HAP-1 (cell line): ENCODE data around the gene MORF4L1.

ENCODE experiments used
- DNase-seq, 2 experiments: peaks; one replicate each; pipeline ENCODE4 v3.0.0-alpha.2; 2016 to 2020; ENCODE audit warnings: low spot score in 2 of 2
- H3K27me3 ChIP-seq: fragments of 250-450 bp; sonication (Bioruptor Pico); 2 replicates; pipeline ENCODE4 v1.5.1; 2020; ENCODE audit warnings: low read depth, mild to moderate bottlenecking, moderate library complexity
- H3K36me3 ChIP-seq: fragments of 250-450 bp; sonication (Bioruptor Pico); replicated peaks from 2 replicates; pipeline ENCODE4 v1.5.1; 2020; ENCODE audit warnings: mild to moderate bottlenecking
- H3K4me1 ChIP-seq: fragments of 250-450 bp; sonication (Bioruptor Pico); 2 replicates; pipeline ENCODE4 v1.5.1; 2020; ENCODE audit warnings: mild to moderate bottlenecking
- H3K4me3 ChIP-seq: fragments of 250-450 bp; sonication (Bioruptor Pico); 2 replicates; pipeline ENCODE4 v1.5.1; 2020; ENCODE audit warnings: mild to moderate bottlenecking, moderate library complexity
- H3K9me3 ChIP-seq: fragments of 250-450 bp; sonication (Bioruptor Pico); 2 replicates; pipeline ENCODE4 v1.5.1; 2020; ENCODE audit warnings: mild to moderate bottlenecking, moderate library complexity
- in situ Hi-C: fragments of 300-500 bp; cut with MboI; formaldehyde crosslinking; loops from 3 replicates; pipeline ENCODE4 v1.14.3; 2020; ENCODE audit warnings: low sequenced_read_pairs, inconsistent platforms, mixed read lengths

Gene MORF4L1

DNA sequence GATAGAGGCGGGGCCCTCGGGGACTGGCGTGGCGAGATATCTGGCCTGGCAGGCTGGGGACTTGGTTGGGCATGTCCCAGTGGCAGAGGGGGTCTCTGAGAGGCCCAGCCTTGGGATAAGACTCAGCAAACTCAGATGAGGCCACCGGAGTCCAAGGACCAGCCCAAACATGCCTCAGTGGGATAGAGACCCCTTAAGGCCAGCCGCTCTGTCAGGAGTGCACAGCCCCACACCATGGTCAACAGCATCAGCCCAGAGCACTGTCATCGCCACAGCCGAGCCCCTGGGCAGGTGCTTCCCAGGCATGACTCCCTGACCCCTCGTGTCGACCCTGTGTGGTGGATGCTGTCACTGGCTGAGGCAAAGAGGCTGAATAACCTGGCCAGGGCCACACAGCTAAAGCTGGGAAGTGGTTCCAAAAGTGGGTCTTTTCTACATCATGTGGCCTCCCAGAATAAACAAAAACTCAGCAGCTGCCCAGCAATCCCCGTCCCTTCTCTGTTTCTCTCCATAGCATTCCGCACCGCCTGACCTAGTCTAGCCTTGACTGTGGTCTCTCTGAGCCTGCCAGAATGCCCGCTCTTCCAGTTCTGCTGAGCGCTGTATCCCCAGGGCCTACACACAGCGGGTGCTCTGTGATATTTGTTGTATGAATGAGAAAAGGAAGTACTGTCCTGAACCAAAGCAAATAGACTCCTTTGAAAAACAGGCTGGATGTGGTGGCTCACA, 57.0 kb downstream of the MORF4L1 start:
- H3K27me3 ChIP-seq, result no peaks in the 10 kb centered on the region
- in situ Hi-C loops, result no loop called here
- peaks cover 25% of the 10 kb centered on the region for H3K36me3 ChIP-seq
- no peaks in the 10 kb centered on the region for H3K9me3 ChIP-seq
- no peaks in the 10 kb centered on the region for H3K4me1 ChIP-seq
- no peak for DNase-seq
- H3K4me3 ChIP-seq, result no peak overlapping the region

DNA sequence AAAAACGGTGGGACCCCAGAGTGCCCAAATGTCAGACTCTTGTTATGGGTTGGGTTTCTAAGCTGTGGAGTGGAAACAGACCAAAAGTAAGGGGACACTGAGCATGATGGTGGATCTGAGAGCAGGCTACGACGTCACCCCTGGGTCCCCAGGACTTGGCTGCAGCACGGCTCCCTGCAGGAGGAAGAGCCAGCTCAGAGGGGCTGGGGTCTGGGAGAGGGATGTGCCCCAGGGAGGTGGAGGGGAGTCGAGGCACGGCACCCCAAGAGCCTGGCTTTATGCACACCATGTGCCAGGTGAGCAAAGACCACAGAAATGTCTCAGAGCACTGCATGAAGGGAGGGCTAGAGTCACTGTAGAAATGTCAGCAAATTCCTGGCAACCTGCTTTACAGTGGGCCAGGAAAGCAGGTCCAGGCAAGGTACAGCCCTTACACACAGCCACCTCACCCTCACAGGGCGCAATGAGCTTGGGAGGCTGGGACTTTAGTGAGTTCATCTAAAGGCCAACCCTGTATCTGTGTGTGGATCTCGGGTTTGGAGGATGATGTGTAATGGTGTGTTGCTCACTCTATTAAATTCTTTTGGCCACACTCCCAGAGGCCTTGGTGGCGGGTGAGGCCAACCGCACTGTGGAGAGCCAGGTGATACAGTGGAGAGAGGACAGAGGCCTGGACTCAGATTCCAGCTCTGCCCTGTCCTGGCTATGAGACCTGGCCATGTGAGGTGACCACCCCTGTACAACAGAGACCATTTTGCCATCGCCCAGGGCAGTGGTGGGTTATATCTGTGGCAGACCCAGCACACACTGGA, 58.1 kb downstream of the MORF4L1 start:
- Histone ChIP-seq H3K36me3 (peaks cover 18% of the 10 kb centered on the region; the same call in 1 of the 2 replicates), H3K4me1 (no peaks in the 10 kb centered on the region), H3K27me3 (no peaks in the 10 kb centered on the region), H3K9me3 (no peaks in the 10 kb centered on the region), H3K4me3 (no peak overlapping the region)
- in situ Hi-C loops, result no loop called here
- no peak for DNase-seq

DNA sequence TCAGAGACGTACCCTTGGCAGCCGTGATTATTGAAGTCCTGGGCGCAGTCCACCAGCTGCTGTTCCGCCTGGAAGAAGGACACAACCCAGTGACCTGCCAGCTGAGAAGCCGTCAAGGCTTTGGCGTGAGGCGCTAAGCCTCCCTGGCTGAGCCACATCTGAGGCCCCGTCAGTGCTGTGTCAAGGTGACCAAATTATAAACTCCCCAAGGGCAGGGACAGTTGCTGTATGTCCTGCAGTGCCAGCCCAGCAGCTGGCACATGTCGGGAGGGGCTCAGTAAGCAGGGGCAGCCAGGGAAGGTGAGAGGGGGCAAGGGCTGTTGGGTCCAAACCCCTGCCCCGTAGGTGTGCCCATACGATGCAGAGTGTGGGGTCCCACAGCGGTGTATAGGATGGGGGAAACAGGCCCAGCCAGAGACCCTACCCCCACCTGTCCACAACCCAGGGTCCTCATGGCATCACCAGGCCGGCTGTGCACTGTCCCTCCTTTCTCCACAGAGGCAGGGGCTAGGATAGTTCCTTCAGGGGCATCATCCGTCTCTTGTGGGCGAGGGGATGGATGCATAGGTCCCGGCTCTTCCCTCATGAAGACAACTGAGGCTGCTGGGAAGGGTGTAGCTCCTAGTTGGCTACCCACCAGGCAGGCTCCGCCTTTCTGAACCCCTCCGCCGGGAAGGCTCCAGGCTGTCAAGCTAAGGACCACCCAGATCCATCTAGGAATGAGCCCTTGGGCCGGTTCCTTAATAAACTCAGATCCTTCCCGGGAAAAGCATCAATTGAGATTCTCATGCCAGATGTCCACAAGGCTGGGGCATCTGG, 59.0 kb downstream of the MORF4L1 start:
- H3K9me3 ChIP-seq, result no peaks in the 10 kb centered on the region
- no peak overlapping the region for H3K4me3 ChIP-seq
- H3K27me3 ChIP-seq, result no peaks in the 10 kb centered on the region
- H3K4me1 ChIP-seq, result no peaks in the 10 kb centered on the region
- in situ Hi-C loops, result no loop called here
- H3K36me3 ChIP-seq, result peaks cover 9% of the 10 kb centered on the region; the same call in 1 of the 2 replicates
- no peak for DNase-seq

DNA sequence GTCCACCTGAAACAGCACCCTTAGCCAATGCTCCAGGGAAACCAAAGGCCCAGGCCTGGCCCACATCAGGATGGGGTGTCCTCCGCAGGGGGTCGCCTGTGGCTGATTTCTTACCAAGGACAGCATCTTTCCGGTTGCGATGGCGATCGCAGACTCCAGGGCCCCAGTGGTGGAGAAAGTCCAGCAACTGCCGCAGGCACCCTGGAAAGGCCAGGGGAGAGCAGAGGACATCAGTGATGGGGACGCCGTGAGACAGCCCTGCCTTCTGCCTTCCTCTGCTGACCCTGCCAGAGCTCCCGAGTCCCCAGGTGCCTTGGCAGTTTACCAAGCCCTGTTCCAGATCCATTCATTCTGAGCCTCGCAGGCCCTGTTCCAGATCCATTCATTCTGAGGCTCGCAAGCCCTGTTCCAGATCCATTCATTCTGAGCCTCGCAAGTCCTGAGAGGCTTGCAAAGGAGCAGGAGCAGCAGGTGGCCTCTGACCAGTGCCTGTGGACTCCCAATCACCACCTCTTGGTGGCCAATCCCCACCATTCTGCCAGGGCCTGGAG, 59.6 kb downstream of the MORF4L1 start:
- no peak for DNase-seq
- in situ Hi-C loops, result no loop called here

DNA sequence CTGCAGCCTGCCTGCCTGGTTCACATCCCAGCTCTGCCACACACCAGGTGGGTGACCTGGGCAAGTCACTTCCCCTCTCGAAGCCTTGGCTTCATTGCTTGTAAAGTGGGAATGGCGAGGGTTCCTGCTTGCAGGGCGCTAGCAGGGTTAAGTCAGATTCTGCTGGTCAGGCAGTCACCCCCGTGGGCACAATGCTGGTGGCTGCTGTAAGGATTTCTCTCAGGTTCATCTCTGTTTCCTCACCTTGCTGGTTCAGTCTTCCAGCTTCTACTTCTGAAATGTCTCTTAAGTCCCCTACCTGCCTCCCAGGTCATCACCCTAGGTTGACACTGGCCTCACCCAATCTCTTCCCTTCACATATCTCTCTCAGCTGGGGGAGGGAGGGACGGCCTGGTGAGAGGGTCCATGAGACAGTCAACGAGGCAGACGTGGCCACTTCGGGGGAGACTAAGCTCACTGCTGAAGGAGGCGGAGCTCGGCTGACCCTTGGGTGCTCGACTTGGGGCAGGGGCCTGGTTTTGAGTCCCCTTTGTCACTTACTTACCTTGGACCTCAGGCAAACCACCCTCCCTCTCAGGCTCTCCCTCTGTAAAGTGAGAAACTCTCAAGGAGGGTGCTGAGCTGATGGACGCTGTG, 60.6 kb downstream of the MORF4L1 start:
- in situ Hi-C loops, result no loop called here

More for the DNA sequence above, 59.6 kb downstream of the MORF4L1 start:
- Histone ChIP-seq H3K9me3 (no peaks in the 10 kb centered on the region), H3K4me3 (no peak overlapping the region), H3K4me1 (no peaks in the 10 kb centered on the region), H3K36me3 (0 out of 2 replicates have a peak, but pooled peaks cover 6% of the 10 kb centered on the region), H3K27me3 (no peaks in the 10 kb centered on the region)

DNA sequence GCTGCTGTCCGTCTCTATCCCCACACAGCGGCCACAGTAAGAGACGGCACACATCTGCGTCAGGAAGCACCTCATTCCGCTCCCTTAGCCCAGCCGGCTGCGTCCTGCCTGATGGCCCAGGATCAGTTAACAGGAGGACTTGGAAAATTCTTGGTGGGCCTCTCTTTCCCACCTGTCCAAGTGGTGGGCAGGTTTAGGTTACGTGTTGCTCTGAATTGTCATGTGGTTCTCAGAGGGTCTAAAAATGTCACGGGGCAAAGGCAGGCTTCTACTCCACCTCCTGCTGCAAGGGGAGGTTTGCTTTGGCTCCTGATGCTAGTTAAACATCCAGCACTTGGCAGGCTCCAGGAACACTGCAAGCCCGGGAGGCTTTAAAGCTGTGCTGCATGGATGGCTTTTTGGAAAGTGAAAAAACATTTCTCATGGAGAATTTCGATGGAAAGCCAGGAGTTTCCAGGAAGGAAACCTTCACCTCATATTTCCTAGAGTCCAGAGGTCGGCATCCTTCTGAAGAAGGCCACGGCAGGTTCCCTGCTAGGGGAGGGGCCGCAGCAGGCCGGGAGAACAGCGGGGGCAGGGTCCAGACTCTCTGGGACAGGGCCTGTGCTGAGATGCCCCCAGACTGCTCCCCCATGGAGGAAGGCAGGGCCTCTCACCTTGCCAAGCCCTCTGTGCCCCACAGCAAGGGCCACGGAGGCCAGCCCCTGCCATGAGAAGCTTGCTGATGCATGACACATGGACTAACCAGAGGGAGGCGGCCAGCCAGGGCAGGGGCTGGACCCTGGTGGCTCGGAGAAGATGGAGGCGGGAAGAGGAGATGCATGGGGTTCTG, 61.3 kb downstream of the MORF4L1 start:
- Histone ChIP-seq H3K36me3 (no peaks in the 10 kb centered on the region), H3K4me1 (no peaks in the 10 kb centered on the region), H3K9me3 (no peaks in the 10 kb centered on the region), H3K4me3 (no peak overlapping the region), H3K27me3 (no peaks in the 10 kb centered on the region)
- in situ Hi-C loops, result no loop called here
- DNase-seq, result no peak

More for the DNA sequence above, 60.6 kb downstream of the MORF4L1 start:
- H3K4me1 ChIP-seq, result no peaks in the 10 kb centered on the region
- H3K27me3 ChIP-seq, result no peaks in the 10 kb centered on the region
- H3K36me3 ChIP-seq, result no peaks in the 10 kb centered on the region
- DNase-seq, result no peak
- no peak overlapping the region for H3K4me3 ChIP-seq
- no peaks in the 10 kb centered on the region for H3K9me3 ChIP-seq

DNA sequence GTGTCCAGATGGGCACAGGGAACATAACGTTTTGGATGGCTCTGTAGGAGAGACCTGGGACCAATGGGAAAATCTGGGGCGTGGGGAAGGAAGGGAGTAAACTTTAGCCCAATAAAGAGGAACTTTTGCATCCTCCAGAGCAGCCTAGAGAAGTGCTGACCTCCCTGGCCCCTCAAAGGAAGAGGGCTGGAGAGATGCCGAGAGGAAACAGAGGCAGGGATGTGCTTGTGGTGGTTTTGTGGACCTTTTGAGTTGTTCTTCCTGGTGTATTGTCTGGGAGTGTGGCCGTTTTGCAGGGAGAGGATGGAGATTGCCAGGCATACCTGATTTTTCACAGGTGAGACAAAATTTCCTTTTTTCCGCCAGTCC, 61.9 kb downstream of the MORF4L1 start:
- Histone ChIP-seq H3K36me3 (no peaks in the 10 kb centered on the region), H3K9me3 (no peaks in the 10 kb centered on the region), H3K27me3 (no peaks in the 10 kb centered on the region), H3K4me1 (no peaks in the 10 kb centered on the region), H3K4me3 (no peak overlapping the region)
- in situ Hi-C loops, result no loop called here
- no peak for DNase-seq

DNA sequence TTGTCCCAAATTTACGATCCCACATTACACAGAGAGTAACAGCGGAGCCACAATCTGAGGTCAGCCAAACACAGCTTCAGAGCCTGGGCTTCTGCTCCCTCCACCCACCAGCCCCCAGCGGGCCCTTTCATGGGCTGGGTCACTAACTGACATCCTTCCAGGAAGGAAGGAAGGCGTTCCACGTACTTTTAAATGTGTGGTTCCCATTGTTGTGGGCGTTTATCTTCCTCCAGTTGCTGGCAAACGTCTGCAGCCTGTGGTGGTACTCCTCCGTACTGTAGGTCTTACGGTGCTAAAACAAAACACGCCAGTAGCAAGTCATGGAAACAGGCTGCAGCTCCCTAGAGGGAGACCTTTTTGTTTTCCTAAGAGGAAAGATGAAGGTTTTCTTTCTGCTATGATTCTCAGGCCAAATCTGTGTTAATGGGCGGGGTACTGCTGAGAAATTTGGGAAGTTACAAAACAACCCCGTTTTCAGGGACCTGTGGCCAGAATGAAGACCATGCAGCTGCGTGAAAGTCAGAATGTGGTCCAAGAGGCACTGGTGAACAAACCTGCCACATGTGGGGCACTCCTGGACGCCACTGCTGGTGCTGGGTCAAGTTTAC, 64.5 kb downstream of the MORF4L1 start:
- Histone ChIP-seq H3K36me3 (no peaks in the 10 kb centered on the region), H3K4me3 (no peak overlapping the region), H3K9me3 (no peaks in the 10 kb centered on the region), H3K4me1 (no peaks in the 10 kb centered on the region), H3K27me3 (no peaks in the 10 kb centered on the region)
- in situ Hi-C loops, result no loop called here
- DNase-seq, result no peak

DNA sequence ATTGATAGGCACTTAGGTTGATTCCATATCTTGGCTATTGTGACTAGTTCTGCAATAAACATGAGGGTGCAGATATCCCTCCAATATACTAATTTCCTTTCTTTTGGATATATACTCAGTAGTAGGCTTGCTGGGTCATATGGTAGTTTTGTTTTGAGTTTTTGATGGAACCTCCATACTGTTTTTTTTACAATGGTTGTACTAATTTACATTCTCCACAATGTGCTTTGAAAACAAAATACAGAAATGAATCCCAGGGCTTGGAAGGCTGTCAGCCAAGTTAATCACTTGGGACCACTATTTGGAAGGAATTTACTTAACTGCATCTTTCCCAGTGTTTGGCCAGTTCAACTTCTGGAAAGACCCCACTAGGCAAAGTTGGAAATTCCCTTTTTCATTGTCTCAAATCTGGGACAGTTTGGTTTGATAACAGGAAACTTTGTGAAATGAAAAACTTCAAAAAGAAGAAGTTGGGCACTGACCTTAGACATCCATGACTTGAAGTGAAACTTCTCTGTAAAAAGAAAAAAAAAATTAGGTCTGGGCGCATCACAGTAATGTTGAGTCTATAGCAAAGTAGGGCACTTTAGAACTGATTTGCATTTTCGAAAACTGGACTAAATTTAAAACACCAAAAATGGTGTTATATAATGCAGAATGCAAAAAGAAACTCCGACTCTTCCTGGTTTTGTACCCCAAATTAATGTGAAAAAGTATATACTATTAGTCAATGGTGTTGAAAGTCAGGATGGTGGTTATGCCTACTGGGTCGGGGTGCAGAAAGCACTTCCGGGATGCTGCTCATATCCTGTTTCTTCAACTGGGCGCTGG, 66.2 kb downstream of the MORF4L1 start:
- no peaks in the 10 kb centered on the region for H3K36me3 ChIP-seq
- DNase-seq, result no peak
- H3K4me3 ChIP-seq, result no peak overlapping the region
- H3K4me1 ChIP-seq, result no peaks in the 10 kb centered on the region
- H3K27me3 ChIP-seq, result peaks cover 6% of the 10 kb centered on the region; the same call in 1 of the 2 replicates
- in situ Hi-C loops, result no loop called here
- no peaks in the 10 kb centered on the region for H3K9me3 ChIP-seq

DNA sequence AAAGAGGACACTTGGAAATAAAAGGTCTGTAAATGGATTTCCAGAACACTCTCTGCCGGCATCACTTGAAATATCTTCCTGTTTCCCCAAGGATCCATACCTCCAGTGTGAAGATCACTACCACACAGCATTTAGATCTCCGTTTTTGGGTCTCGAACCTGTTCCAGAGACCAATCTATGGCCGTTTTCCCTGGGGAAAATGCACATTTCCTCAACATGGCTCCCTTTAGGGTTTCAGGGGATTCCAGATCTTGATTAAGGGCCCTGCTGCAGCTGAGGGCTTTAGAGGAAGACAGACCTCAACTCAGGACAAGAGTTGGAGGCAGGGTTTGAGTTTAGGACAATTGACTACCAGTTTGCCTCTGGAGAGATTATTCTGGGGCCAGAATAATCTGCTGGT, 70.1 kb downstream of the MORF4L1 start:
- DNase-seq, result no peak
- Histone ChIP-seq H3K9me3 (no peaks in the 10 kb centered on the region), H3K4me3 (no peak overlapping the region), H3K27me3 (peaks cover 15% of the 10 kb centered on the region), H3K36me3 (no peaks in the 10 kb centered on the region), H3K4me1 (peaks cover 5% of the 10 kb centered on the region)
- in situ Hi-C loops, result no loop called here

DNA sequence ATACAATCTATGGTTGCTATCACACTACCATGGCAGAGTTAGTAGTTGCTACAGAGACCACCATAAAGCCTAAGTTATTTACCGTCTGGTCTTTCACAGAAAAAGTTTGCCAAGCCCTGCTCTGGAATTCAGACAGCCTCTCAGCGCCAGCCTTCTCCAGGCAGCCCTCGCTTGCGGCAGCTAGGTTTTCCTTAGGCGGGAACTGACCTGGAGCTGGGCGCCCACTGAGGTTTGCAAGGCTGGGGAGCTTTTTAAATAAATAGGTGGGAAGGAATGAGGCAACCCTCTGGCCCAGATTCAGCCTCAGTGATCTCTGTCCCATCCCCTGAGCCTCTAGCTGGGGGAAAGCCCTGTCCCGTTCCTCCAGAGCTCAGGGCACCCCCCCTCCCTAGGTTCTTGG, 71.0 kb downstream of the MORF4L1 start:
- Histone ChIP-seq H3K4me1 (peaks cover 5% of the 10 kb centered on the region), H3K36me3 (no peaks in the 10 kb centered on the region), H3K27me3 (peaks cover 15% of the 10 kb centered on the region), H3K9me3 (no peaks in the 10 kb centered on the region), H3K4me3 (no peak overlapping the region)
- in situ Hi-C loops, result no loop called here
- DNase-seq, result peak in 1 of 2 experiments; percentile 28
